ENCODE data around the gene TMEM167B. TPM values are rescaled to one million over a fixed set of nuclear protein-coding genes. Genes with fewer than 3 reads are reported as not detected.
"Not testable (repeated sequence)": the region's sequence is repeated elsewhere in the genome, so short reads cannot be mapped to it uniquely, and the experiment has no call there.

TMEM167B gene
- total RNA-seq, result 10 to 100 TPM; 29.0 to 29.1 TPM

DNA sequence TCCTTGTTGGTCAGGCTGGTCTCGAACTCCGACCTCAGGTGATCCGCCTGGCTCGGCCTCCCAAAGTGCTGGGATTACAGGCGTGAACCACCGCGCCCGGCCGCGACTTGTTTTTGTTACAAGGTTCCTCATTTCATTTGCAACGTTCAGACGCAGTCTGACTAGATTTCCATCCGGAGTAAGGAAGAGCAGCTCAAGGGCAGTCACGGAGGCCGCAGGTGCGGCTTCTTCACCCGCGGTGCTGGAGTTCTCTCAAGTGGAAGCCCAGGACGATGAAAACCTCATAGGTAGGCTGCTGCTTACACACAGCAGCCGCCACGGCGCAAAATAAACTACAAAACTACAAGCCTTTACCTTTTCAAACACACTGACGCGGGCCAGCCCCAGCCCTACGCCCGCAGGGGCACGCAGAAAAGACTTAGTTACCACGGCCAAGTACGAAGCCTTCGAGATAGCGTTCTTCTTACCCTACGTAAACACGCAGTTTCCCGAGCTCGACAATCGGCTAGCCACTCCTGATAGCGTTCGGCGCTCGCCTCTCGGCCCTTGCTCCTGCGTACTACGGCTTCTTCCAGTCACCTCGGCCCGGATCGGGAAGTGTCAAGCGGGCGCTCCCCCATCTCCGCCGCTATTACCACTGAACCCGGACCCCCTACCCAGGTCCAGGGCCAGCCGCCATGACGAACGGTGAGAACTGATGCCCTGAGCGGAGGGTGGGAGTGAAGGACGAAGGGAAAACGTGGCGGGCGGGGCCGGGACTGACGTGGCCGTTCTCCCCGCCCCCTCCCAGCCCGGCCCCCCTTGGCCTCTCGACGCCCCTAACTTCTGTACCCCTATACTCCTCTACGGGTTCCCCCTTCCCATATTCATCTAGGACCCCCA, at the start of gene TMEM167B:
Gene TMEM167B, plus strand, starts transcription at position 569 of the 882 bp plus-strand sequence. Its CDS starts 109 bp downstream, at position 678.
- ChIA-PET POLR2A (interaction anchor here (0.7 to 2.8 kb wide), 5 partner anchors 10 to 127 kb away, joined by 3 to 22 read pairs (median 5); partner anchors contain the start of genes CLCC1 and WDR47), CTCF (interaction anchor here (0.7 to 3.3 kb wide), 3 partner anchors 10 to 111 kb away, joined by 3 to 19 read pairs (median 3); a partner anchor contains a TSS)

DNA sequence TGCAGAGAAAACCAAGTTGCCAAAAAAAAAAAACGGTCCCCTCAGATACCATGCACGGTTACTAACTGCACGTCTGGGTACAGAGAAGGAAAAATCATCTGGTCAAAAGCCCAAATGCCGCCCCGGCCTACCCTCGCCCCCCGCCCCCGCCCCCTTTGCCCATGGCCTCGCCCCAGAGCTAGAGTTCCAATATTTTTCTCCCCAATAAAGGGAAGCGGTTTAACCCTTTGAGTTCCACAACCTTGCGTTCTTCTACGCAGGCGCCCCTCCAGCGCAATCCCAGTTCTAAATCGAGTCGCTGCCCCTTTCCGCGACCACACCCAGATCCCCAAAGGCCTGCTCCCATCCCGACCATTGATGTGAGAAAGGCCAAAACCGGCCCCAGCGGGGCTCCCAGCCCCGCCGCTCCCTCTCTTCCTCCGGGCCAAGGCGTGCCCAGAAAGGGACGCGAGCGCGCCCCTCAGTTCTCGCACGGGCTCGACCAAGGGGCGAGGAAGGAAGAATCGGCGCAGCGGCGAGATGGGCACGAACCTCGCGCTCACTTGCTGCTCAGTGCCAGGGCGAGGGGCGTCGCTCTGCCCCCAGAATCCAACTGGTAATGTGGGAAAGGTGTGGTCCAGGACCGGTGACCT, 49.5 kb upstream of the TMEM167B start:
- CTCF ChIA-PET, result no interaction called here

GRCh38 chr1:109041621-109042468, 48.7 kb upstream of the TMEM167B start, which contains the start of gene WDR47:
Gene WDR47 (minus strand): TSS chr1:109042102. CDS start chr1:109023512, 18,590 bp downstream.
- CTCF ChIA-PET, result interaction anchor here (0.6 to 2.1 kb wide), 3 partner anchors 58 to 222 kb away, joined by 4 to 8 read pairs (median 7); partner anchors contain the start of gene ELAPOR1
- POLR2A ChIA-PET, result interaction anchor here (0.6 to 1.4 kb wide), 6 partner anchors 49 to 86 kb away, joined by 3 to 6 read pairs (median 6); partner anchors contain the start of genes CLCC1 and TMEM167B

More for the DNA sequence above, 49.5 kb upstream of the TMEM167B start:
- POLR2A ChIA-PET, result interaction anchor here (1.0 to 1.4 kb wide), 2 partner anchors 49 to 59 kb away, joined by 5 to 6 read pairs; partner anchors contain the start of gene TMEM167B

GRCh38 chr1:109045595-109045994, 45.0 kb upstream of the TMEM167B start:
- ChIA-PET CTCF (no interaction called here), POLR2A (no interaction called here)

DNA sequence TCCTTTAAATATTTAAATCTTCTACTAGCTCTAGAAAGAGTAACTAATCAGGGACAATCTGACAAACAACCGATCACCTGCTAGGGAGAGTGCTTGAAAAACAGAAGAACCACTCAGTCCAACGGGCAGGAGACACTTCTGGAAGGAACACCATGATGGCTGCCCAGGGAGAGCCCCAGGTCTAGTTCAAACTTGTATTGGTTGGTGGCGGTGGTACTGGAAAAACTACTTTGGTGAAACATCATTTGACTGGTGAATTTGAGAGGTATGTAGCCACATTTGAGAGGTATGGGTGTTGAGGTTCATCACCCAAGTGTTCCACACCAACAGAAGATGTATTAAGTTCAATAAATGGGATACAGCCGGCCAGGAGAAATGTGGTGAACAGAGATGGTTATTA, 43.9 kb upstream of the TMEM167B start:
- ChIA-PET CTCF (interaction anchor here (1.0 kb wide), 1 partner anchor 66 kb away, joined by 3 read pairs; a partner anchor contains a TSS), POLR2A (no interaction called here)

DNA sequence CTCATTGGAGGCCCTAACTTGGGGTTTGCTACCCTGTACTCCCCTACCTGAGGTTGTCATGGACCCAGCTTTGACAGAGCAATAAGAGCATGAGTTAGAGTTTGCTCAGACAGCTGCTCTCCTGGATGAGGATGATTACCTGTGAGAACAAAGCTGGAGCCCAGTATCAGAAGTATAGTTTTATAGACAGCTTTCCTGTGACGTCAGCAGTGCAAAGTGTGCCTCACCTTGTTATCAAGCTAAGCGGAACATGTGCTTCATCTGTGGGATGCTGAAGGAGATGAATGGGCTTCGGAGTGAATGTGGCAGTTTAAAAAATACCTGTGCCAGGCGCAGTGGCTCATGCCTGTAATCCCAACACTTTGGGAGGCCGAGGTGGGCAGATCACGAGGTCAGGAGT, 43.2 kb upstream of the TMEM167B start:
- ChIA-PET POLR2A (no interaction called here), CTCF (interaction anchor here (1.0 kb wide), 1 partner anchor 66 kb away, joined by 3 read pairs; a partner anchor contains a TSS)

GRCh38 chr1:109048335-109048734, 42.2 kb upstream of the TMEM167B start:
- POLR2A ChIA-PET, result no interaction called here
- CTCF ChIA-PET, result no interaction called here

DNA sequence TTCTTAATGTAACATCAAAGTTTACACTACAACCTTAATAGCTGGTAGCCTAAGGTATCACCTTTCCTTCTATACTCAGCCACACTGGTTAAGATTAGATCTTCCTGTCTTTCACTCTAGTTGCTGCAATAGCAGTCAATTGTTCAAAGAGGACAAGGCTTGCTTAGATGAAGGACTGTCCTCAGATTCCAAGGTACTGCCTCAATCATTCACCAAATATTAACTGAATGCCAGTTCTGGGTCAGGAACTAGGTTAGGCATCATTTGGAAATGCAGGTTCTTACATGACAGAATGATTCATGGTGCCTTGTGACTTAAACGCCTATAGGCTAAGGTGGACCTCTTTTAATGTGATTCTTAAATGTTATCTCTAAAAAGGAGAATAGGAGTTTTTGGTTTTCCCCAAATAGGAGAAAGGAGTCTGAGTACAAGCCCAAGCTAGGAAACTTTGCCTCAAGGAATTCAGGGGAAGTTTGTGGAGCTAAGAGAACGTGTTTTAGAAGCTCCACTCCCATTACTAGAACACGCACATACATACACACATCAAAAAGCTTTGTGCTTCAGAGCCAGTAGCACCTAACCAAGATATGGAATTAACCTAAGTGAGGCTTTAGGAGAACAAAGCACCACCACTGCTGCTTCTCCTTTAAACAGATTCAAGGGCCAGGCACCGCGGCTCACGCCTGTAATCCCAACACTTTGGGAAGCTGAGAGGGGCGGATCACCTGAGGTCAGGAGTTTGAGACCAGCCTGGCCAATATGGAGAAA, 40.2 kb upstream of the TMEM167B start:
- CTCF ChIA-PET, result no interaction called here

GRCh38 chr1:109052145-109052544, 38.4 kb upstream of the TMEM167B start:
- CTCF ChIA-PET, POLR2A ChIA-PET: not testable (repeated sequence)

More for the DNA sequence above, 40.2 kb upstream of the TMEM167B start:
- POLR2A ChIA-PET, result interaction anchor here (0.6 kb wide), 1 partner anchor 168 kb away, joined by 15 read pairs; no protein-coding TSS in a partner anchor

DNA sequence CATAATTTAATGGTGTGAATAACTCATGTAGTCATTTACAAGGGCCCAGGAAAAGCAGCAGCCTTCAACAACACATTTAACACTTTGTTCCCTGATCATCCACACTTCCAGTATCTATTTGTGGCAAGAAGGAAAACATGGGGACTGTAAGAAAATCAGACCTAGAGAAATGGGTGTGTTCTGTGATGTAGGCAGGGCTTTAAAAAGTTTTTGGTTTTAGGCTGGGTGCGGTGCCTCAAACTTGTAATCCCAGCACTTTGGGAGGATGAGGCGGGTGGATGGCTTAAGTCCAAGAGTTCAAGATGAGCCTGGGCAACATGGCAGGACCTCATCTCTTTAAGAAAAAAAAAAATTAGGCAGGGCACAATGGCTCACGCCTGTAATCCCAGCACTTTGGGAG, 34.5 kb upstream of the TMEM167B start:
- CTCF ChIA-PET, result no interaction called here

DNA sequence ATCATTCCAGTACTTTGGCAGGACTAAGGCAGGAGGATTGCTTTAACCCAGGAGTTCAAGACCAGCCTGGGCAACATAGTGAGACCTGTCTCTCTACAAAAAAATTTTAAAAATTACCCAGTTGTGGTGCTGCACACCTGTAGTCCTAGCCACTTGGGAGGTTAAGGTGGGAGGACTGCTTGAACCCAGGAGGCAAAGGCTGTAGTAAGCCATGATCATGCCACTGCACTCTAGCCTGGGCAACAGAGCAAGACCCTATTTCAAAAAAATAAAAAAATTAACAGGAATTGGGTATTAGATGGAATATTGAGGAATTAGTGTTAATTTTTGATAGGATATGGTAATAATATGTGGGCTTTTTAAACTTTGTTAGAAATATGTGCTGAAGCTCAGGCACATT, 31.5 kb upstream of the TMEM167B start:
- ChIA-PET POLR2A (no interaction called here), CTCF (no interaction called here)

More for the DNA sequence above, 34.5 kb upstream of the TMEM167B start:
- POLR2A ChIA-PET, result no interaction called here

- ChIA-PET CTCF (interaction anchor here (0.9 kb wide), 1 partner anchor 15 kb away, joined by 3 read pairs; the partner anchor contains the start of gene TAF13), POLR2A (no interaction called here)
Measured at GRCh38 chr1:109060707-109061106, 29.9 kb upstream of the TMEM167B start.

DNA sequence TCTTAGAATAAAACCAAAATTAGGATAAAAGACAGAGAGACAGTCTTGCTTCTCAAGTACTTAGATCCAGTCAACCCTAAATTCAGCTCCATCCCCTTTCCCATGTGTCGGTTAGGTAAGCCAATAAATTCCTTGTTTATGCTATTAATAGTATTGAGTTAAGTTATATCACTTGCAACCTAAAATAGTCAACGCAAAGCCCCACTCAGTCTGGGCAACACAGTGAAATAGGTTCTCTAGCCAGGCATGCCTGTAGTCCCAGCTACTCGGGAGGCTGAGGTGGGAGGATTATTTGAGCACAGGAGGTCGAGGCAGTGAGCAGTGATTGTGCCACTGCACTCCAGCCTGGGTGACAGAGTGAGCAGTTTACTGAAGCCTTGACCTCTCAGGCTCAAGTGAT, 29.4 kb upstream of the TMEM167B start:
- CTCF ChIA-PET, result interaction anchor here (0.9 kb wide), 1 partner anchor 14 kb away, joined by 3 read pairs; the partner anchor contains the start of gene TAF13
- POLR2A ChIA-PET, result no interaction called here

DNA sequence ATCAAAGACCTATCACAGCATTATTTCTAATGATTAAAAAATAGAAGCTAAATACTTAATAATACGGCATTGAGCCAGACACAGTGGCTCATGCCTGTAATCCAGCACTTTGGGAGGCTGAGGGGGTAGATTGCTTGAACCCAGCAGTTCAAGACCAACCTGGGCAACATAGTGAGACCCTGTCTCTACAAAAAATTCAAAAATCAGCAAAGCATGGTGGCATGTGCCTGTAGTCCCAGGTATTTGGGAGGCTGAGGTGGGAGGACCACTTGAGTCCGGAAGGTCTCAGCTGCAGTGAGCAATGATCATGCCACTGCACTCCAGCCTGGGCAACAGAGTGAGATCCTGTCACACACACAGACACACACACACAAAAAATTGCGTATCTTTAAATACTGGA, 25.4 kb upstream of the TMEM167B start:
- ChIA-PET POLR2A (no interaction called here), CTCF (interaction anchor here (0.7 kb wide), 1 partner anchor 315 kb away, joined by 3 read pairs; no protein-coding TSS in a partner anchor)

- ChIA-PET CTCF (interaction anchor here (1.2 kb wide), 1 partner anchor 10 kb away, joined by 3 read pairs; no protein-coding TSS in a partner anchor), POLR2A (no interaction called here)
Measured at GRCh38 chr1:109067883-109068282, 22.7 kb upstream of the TMEM167B start.

GRCh38 chr1:109069294-109069693, 21.3 kb upstream of the TMEM167B start:
- CTCF ChIA-PET, result no interaction called here
- POLR2A ChIA-PET, result no interaction called here

DNA sequence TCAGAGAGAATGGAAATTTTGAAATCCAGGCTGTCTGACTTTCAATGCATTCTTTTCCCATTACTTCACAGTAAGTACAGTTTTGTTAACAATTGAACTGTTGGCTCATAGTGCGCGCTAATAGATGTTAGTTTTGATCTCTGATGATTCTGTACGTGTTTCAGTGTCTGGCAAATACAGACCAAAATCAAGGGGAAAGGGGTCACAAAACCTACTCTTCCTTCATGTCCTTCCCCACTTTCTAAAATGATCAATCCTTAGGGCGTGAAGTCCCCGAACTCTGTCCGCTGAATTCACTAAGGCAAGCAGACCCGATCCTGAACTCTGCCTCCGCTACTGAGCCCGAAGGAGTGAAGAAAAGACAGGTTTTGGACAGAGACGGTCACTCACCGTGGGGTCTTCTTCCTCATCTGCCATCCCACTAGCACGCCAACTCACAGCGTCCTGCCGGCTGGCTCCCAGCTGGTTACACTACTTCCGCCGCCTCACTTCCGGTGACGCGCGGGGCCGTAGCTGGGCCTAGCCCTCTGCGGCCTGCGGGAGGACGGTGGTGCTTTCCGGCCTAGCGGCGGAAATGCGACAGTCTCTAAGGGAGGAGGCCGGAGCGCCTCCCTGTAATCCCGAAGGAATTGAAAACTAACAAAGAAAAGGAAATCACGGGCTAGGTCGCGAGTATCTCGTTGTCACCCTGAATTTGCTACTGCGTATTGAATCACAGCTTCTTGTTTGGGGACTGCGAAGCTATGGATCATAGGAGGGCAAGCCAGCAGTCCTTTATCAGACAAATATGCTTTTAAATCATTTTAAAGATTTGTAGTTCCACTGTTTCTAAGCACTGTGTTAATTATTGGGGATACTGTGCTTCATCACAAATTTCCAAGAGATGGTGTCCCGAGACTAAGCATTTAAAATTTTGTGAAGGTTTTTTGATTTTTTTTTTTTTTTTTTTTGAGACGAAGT, 14.8 kb upstream of the TMEM167B start, which contains the start of gene TAF13:
Gene TAF13, minus strand, starts transcription at position 473 of the 960 bp plus-strand sequence. Its CDS starts 56 bp downstream, at position 417.
- ChIA-PET POLR2A (interaction anchor here (0.5 to 1.9 kb wide), 2 partner anchors 24 to 74 kb away, joined by 4 to 13 read pairs; no protein-coding TSS in a partner anchor), CTCF (interaction anchor here (0.6 to 1.8 kb wide), 3 partner anchors 15 to 64 kb away, joined by 3 to 4 read pairs (median 4); no protein-coding TSS in a partner anchor)

Measured in activated CD8-positive, alpha-beta memory T cell treated with anti-CD3 and anti-CD28 coated beads for 36 hours (primary cell).